ENCODE measurements around the gene FGF7.

DNA sequence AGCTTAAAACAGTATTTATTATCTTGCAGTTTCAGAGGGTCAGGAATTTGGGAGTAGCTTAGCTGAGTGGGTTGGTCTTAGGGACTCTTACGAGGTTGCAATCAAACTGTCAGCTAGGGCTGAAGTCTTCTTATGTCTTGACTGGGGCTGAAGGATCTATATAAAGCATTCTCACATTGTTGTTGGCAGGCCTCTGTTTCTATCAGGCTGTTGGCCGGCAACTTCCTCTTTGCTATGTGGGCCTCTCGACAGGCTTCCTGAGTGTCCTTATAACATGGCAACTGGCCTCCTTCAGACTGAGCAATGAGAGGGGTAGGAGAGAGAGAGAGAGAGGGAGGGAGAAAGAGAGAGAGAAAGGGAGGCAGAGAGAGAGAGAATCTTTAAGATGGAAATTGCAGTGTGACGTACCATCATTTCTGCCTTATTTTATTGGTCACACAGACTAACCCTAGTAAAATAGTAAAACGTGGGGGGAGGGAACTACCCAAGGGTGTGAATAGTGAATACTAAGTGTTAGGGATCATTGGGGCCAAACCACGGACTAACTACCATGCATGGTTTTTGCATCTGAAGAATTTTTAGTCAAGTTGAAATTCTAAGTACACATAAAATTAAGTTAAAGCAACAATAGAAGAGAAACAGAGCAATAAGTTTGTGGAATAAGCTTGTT is 16.1 kb downstream of the FGF7 start:
- TF ChIP-seq, protein P1, sequence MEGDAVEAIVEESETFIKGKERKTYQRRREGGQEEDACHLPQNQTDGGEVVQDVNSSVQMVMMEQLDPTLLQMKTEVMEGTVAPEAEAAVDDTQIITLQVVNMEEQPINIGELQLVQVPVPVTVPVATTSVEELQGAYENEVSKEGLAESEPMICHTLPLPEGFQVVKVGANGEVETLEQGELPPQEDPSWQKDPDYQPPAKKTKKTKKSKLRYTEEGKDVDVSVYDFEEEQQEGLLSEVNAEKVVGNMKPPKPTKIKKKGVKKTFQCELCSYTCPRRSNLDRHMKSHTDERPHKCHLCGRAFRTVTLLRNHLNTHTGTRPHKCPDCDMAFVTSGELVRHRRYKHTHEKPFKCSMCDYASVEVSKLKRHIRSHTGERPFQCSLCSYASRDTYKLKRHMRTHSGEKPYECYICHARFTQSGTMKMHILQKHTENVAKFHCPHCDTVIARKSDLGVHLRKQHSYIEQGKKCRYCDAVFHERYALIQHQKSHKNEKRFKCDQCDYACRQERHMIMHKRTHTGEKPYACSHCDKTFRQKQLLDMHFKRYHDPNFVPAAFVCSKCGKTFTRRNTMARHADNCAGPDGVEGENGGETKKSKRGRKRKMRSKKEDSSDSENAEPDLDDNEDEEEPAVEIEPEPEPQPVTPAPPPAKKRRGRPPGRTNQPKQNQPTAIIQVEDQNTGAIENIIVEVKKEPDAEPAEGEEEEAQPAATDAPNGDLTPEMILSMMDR (IDR thresholded peaks at IDR 0.05) = no peak
- TF ChIP-seq POLR2AphosphoS5 (IDR thresholded peaks at IDR 0.05; ENCODE audit: insufficient read depth in 1 of 2, low read depth in 1 of 2) = no peak
